GM12878 (cell line): ENCODE data around the gene SYNE4. TPM values are rescaled to one million over a fixed set of nuclear protein-coding genes. Genes with fewer than 3 reads are reported as not detected.

Experiments used
- ATAC-seq: fragments of 200-7000 bp; cut with Tn5 transposase; 3 replicates; pipeline ENCODE4 v1.9.1; 2020; ENCODE audit warnings: mild to moderate bottlenecking, moderate library complexity
- BruUV-seq: library from RNA; stranded (reverse); fragments of 400-500 nt; replicated peaks from 2 replicates; lab custom pipeline; 2021; lab: Mats Ljungman, UMichigan
- CTCF ChIA-PET: fragments of 300-600 bp; sonication (Branson Sonifier 250); formaldehyde crosslinking; extraction: SDS; loops from one replicate; lab custom pipeline; 2021; ENCODE audit warnings: inconsistent platforms; lab: Yijun Ruan, JAX
- POLR2A ChIA-PET: fragments of 350-600 bp; formaldehyde crosslinking; extraction: SDS; loops from one replicate; lab custom pipeline; 2021; ENCODE audit warnings: inconsistent platforms; lab: Charles Lee
- RAD21 ChIA-PET: fragments of 300-600 bp; sonication (Branson Sonifier 250); formaldehyde crosslinking; loops from one replicate; lab custom pipeline; 2023; ENCODE audit warnings: antibody characterized with exemption; ENCODE audit not compliant: unreplicated experiment; lab: Charles Lee
- SMC1A ChIA-PET: fragments of 300-600 bp; sonication (Branson Sonifier 250); formaldehyde crosslinking; loops from one replicate; lab custom pipeline; 2023; ENCODE audit not compliant: unreplicated experiment, uncharacterized antibody; lab: Charles Lee
- DNase-seq: peaks from one replicate; pipeline ENCODE4 v3.0.0-alpha.2; 2011; ENCODE audit warnings: low read depth, low spot score
- FAIRE-seq: peaks from 3 replicates; lab custom pipeline; 2011; peaks lifted over from hg19 to GRCh38; lab: Jason Lieb, UNC
- H2AFZ ChIP-seq: 2 replicates; pipeline ENCODE4 v1.6.0; 2011; ENCODE audit warnings: low read depth, low read length, control low read depth; ENCODE audit not compliant: control insufficient read depth
- H3K27ac ChIP-seq: 2 replicates; pipeline ENCODE4 v1.5.1; 2011; ENCODE audit warnings: control low read depth; ENCODE audit not compliant: control insufficient read depth, insufficient read depth
- H3K27me3 ChIP-seq, 2 experiments: replicated peaks in 1 of 2; 2 replicates each; pipeline versions ENCODE4 v1.6.0 to v1.6.1; 2011; ENCODE audit warnings: low read length in 1 of 2; ENCODE audit not compliant: control insufficient read depth in 2 of 2, insufficient read depth in 2 of 2
- H3K36me3 ChIP-seq, 2 experiments: 2 replicates each; pipeline ENCODE4 v1.5.1; 2011; ENCODE audit warnings: low read length in 1 of 2; ENCODE audit not compliant: control insufficient read depth in 2 of 2, insufficient read depth in 2 of 2
- H3K4me1 ChIP-seq: 2 replicates; pipeline ENCODE4 v1.6.1; 2011; ENCODE audit warnings: mild to moderate bottlenecking, low read length, moderate library complexity, mixed read lengths; ENCODE audit not compliant: control insufficient read depth, insufficient read depth
- H3K4me2 ChIP-seq: 2 replicates; pipeline ENCODE4 v1.6.0; 2011; ENCODE audit warnings: control low read depth; ENCODE audit not compliant: control insufficient read depth, insufficient read depth
- H3K4me3 ChIP-seq: fragments of 200-600 bp; sonication (generic); 2 replicates; pipeline ENCODE4 v1.5.1; 2016
- H3K79me2 ChIP-seq: 2 replicates; pipeline ENCODE4 v1.6.0; 2011; ENCODE audit warnings: low read length; ENCODE audit not compliant: control insufficient read depth, insufficient read depth
- H3K9ac ChIP-seq: 2 replicates; pipeline ENCODE4 v1.8.0; 2011; ENCODE audit warnings: low read length, control low read depth, mixed read lengths; ENCODE audit not compliant: control insufficient read depth, insufficient read depth
- H3K9me3 ChIP-seq: replicated peaks from 3 replicates; pipeline ENCODE4 v1.5.1; 2011; ENCODE audit warnings: mild to moderate bottlenecking, low read length; ENCODE audit not compliant: control insufficient read depth, insufficient read depth
- H4K20me1 ChIP-seq: 2 replicates; pipeline ENCODE4 v1.6.0; 2011; ENCODE audit not compliant: control insufficient read depth, insufficient read depth
- BHLHE40 ChIP-seq, 2 experiments: fragments of 450-650 bp in 1 of 2; IDR thresholded peaks; 2 replicates each; pipeline ENCODE4 v1.6.1; 2011 to 2017; ENCODE audit warnings: low read depth in 2 of 2, borderline replicate concordance in 1 of 2, improper control_type of control experiment in 1 of 2, low read length in 1 of 2, mild to moderate bottlenecking in 1 of 2
- CHD2 ChIP-seq: IDR thresholded peaks from 2 replicates; pipeline ENCODE4 v1.6.1; 2011; ENCODE audit warnings: low read depth, low read length, improper control_type of control experiment, borderline replicate concordance
- EED ChIP-seq: sonication (generic); IDR thresholded peaks from 2 replicates; pipeline ENCODE4 v1.6.1; 2016; ENCODE audit warnings: antibody characterized with exemption, low read depth
- FOS ChIP-seq: IDR thresholded peaks from 3 replicates; pipeline ENCODE4 v1.6.1; 2011; ENCODE audit warnings: borderline replicate concordance; ENCODE audit not compliant: insufficient read length; ENCODE audit errors: extremely low read depth
- HDAC6 ChIP-seq: fragments of 200-600 bp; sonication (generic); IDR thresholded peaks from one replicate; pipeline ENCODE4 v1.8.0; 2017; ENCODE audit warnings: antibody characterized with exemption; ENCODE audit not compliant: unreplicated experiment
- IRF3 ChIP-seq: fragments of 450-650 bp; IDR thresholded peaks from 2 replicates; pipeline ENCODE4 v1.6.1; 2014; ENCODE audit warnings: mild to moderate bottlenecking
- MAX ChIP-seq: IDR thresholded peaks from 2 replicates; pipeline ENCODE4 v1.6.1; 2012; ENCODE audit warnings: low read depth, low read length, improper control_type of control experiment
- NRF1 ChIP-seq: conservative IDR thresholded peaks from 2 replicates; pipeline ENCODE4 v1.6.1; 2011; ENCODE audit warnings: mild to moderate bottlenecking, low read depth, low read length, improper control_type of control experiment
- PKNOX1 ChIP-seq: fragments of 450-650 bp; IDR thresholded peaks from 2 replicates; pipeline ENCODE4 v1.6.1; 2016; ENCODE audit warnings: mild to moderate bottlenecking
- POU2F2 ChIP-seq: IDR thresholded peaks from 3 replicates; pipeline ENCODE4 v1.6.1; 2011; ENCODE audit warnings: low read depth, mild to moderate bottlenecking, low read length, borderline replicate concordance
- SKIL ChIP-seq: fragments of 450-650 bp; IDR thresholded peaks from 2 replicates; pipeline ENCODE4 v1.6.1; 2017; ENCODE audit warnings: mild to moderate bottlenecking, low read depth, inconsistent platforms; ENCODE audit not compliant: poor library complexity, severe bottlenecking
- SP1 ChIP-seq: IDR thresholded peaks from one replicate; pipeline ENCODE4 v1.6.1; 2011; ENCODE audit warnings: low read depth, low read length
- SRF ChIP-seq, 2 experiments: IDR thresholded peaks; 2 replicates each; pipeline ENCODE4 v1.6.1; 2011; ENCODE audit warnings: low read depth in 2 of 2, low read length in 2 of 2, mild to moderate bottlenecking in 1 of 2, moderate library complexity in 1 of 2
- ZZZ3 ChIP-seq: IDR thresholded peaks from 2 replicates; pipeline ENCODE4 v1.6.1; 2011; ENCODE audit warnings: low read depth; ENCODE audit not compliant: control insufficient read depth, insufficient read length
- WGBS: methylation state at CpG from one replicate; pipeline ENCODE4 v1.1.6; 2016; ENCODE audit warnings: low lambda C conversion rate; ENCODE audit not compliant: insufficient replicate concordance, insufficient coverage; ENCODE audit errors: missing lambda C conversion rate; 5-methylcytosine and 5-hydroxymethylcytosine counted together
- in situ Hi-C: fragments of 300-500 bp; cut with MboI; formaldehyde crosslinking; loops from 9 replicates; pipeline ENCODE4 v1.14.3; 2018; ENCODE audit warnings: mixed read lengths
- intact Hi-C: fragments of 100-400 bp; cut with micrococcal nuclease; formaldehyde crosslinking; loops from one replicate; pipeline ENCODE4 v1.14.2; 2022; ENCODE audit not compliant: unreplicated experiment
- polyA plus RNA-seq, 11 experiments: library from polyadenylated mRNA; depleted of rRNA in 4 of 11; unstranded in 6 of 11; stranded (reverse) in 5 of 11; fragments of >200 nt; fragmentation: Nextera tagmentation in 4 of 11; fragmentation: Illumina TruSeq in 1 of 11; extraction: Ambion mirVana in 4 of 11; extraction: Trizol in 1 of 11; gene quantifications; 1 replicate in 1 of 11; 2 replicates in 10 of 11; pipeline versions ENCODE4 v1.2.1 to v1.2.3, GENCODE V29; 2011 to 2016; ENCODE audit warnings: inconsistent platforms in 2 of 11, missing spikeins in 2 of 11, low read depth in 1 of 11
- total RNA-seq, 4 experiments: library from RNA; depleted of rRNA in 3 of 4; stranded (reverse); fragments of >200 nt in 3 of 4; fragmentation: Illumina TruSeq in 1 of 4; extraction: Trizol in 1 of 4; gene quantifications; 2 replicates each; pipeline versions ENCODE4 v1.2.1 to v1.2.3, GENCODE V29; 2013 to 2021

Gene SYNE4
- total and polyA plus RNA-seq, 10 of the 15 experiments (the other 5 are each of a cell fraction or from before 2014, with no cell fraction given), result 0.35 to 1.2 (median 0.71) TPM

- TF ChIP-seq SP1, result peak; percentile 91
Observed at GRCh38 chr19:36054733-36055686, 46.4 kb upstream of the SYNE4 start, which contains the start of gene WDR62 (continued).

- no TSS peak for BruUV-seq
- RAD21 ChIA-PET, result interaction anchor here (0.8 to 2.1 kb wide), 6 partner anchors 40 to 1883 kb away, joined by 3 to 6 read pairs (median 4); partner anchors contain the start of genes ALKBH6, ZNF146 and ZNF565
- under 1% methylated on average over 56 of the region's 56 CpGs for WGBS
- no peak for TF ChIP-seq FOS
- peak; percentile 80 for TF ChIP-seq CHD2
- TF ChIP-seq ZZZ3, result no peak
- TF ChIP-seq POU2F2, result no peak; the same call in 2 of the 3 replicates
- TF ChIP-seq HDAC6, result no peak
- no peak for TF ChIP-seq SKIL
- TF ChIP-seq PKNOX1, result peak; percentile 94
- peak; percentile 12; the same call in 1 of the 2 replicates for TF ChIP-seq IRF3
- TF ChIP-seq NRF1, result peak; percentile 85
- no peak for TF ChIP-seq SRF (IDR thresholded peaks at IDR 0.05; ENCODE audit: low read depth in 2 of 2, low read length in 2 of 2)
- no peak for TF ChIP-seq EED
- peak; percentile 99 to 100 for TF ChIP-seq BHLHE40 (IDR thresholded peaks at IDR 0.05; ENCODE audit: borderline replicate concordance in 1 of 2, low read depth in 2 of 2, low read length in 1 of 2)
- TF ChIP-seq MAX, result peak; percentile 99
Observed at GRCh38 chr19:36054119-36054732, 45.6 kb upstream of the SYNE4 start, which contains the start of gene THAP8. THAP8 (minus strand) TSS chr19:36054285; CDS start chr19:36054217, 68 bp downstream.

More at GRCh38 chr19:36054119-36054732, 45.6 kb upstream of the SYNE4 start, which contains the start of gene THAP8:
- H3K9me3 ChIP-seq, result no peaks in the 10 kb centered on the region
- FAIRE-seq (peak; percentile 98), DNase-seq (peak; percentile 99), ATAC-seq (peak; percentile 91)
- ChIA-PET POLR2A (interaction anchor here (0.6 to 1.4 kb wide), 8 partner anchors 25 to 708 kb away, joined by 3 to 12 read pairs (median 4); partner anchors contain the start of genes ALKBH6 and TBCB), CTCF (interaction anchor here (0.6 to 1.9 kb wide), 6 partner anchors 16 to 277 kb away, joined by 3 to 5 read pairs (median 3); partner anchors contain the start of genes POLR2I and TBCB), SMC1A (interaction anchor here (1.0 to 1.7 kb wide), 4 partner anchors 40 to 172 kb away, joined by 3 to 5 read pairs (median 4); partner anchors contain the start of gene ALKBH6)
- H2AFZ ChIP-seq, result peak within 1 kb of the TSS; percentile 93
- in situ Hi-C loops, result no loop called here
- intact Hi-C loops, result loop anchor here (2.0 to 5.0 kb wide), 3 partner anchors 42 to 61 kb away; partner anchors contain the start of genes ALKBH6, POLR2I, SDHAF1 and TBCB
- peaks cover 20% of the 10 kb centered on the region for H3K79me2 ChIP-seq
- peak within 1 kb of the TSS; percentile 87 for H3K4me3 ChIP-seq
- H3K4me2 ChIP-seq, result peak within 1 kb of the TSS; percentile 62
- H3K27ac ChIP-seq, result peak within 1 kb of the TSS; percentile 92
- peaks cover 0 to 5% of the 10 kb centered on the region in 2 experiments; a peak in 1 of 4 replicates for H3K36me3 ChIP-seq
- H4K20me1 ChIP-seq, result no peaks in the 10 kb centered on the region
- no peaks in the 10 kb centered on the region for H3K27me3 ChIP-seq
- peaks cover 3% of the 10 kb centered on the region; the same call in 1 of the 2 replicates for H3K4me1 ChIP-seq
- peak within 1 kb of the TSS; percentile 79 for H3K9ac ChIP-seq
